22Rv1 (cell line): ENCODE measurements around the gene TAS2R8.

ENCODE experiments used
- ZFX ChIP-seq: fragments of 450-650 bp; IDR thresholded peaks from 2 replicates; pipeline ENCODE4 v1.6.1; 2017; ENCODE audit warnings: antibody characterized with exemption, borderline replicate concordance
- TF ChIP-seq, protein P1 (sequence below): fragments of 450-650 bp; IDR thresholded peaks from 2 replicates; pipeline ENCODE4 v1.5.1; 2017; ENCODE audit warnings: mild to moderate bottlenecking

DNA sequence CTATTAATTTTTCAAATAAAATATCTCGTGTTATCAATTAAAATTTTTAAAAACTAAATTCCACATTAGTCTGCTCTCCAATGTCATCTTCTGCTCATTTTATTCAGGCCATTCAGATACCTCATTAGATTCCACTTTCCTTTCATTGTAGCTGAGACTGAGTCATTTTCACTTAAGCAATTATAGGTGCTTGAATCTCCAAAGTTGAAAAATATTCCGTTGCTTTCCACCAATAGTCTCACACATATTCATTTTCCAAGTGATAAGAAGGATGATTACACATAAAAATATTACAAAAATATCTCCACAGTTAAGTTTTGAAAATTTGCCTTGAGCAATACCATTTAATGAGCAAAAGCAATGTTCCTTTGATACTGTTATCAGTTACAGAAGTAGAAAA is 47.4 kb downstream of the TAS2R8 start:
- TF ChIP-seq, protein P1, sequence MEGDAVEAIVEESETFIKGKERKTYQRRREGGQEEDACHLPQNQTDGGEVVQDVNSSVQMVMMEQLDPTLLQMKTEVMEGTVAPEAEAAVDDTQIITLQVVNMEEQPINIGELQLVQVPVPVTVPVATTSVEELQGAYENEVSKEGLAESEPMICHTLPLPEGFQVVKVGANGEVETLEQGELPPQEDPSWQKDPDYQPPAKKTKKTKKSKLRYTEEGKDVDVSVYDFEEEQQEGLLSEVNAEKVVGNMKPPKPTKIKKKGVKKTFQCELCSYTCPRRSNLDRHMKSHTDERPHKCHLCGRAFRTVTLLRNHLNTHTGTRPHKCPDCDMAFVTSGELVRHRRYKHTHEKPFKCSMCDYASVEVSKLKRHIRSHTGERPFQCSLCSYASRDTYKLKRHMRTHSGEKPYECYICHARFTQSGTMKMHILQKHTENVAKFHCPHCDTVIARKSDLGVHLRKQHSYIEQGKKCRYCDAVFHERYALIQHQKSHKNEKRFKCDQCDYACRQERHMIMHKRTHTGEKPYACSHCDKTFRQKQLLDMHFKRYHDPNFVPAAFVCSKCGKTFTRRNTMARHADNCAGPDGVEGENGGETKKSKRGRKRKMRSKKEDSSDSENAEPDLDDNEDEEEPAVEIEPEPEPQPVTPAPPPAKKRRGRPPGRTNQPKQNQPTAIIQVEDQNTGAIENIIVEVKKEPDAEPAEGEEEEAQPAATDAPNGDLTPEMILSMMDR, result no peak
- no peak for TF ChIP-seq ZFX
